ENCODE results near the gene VWA1.
A peak's percentile ranks its signal among the peaks of the same experiment; 100 is the strongest.
"Not testable (repeated sequence)": the region's sequence is repeated elsewhere in the genome, so short reads cannot be mapped to it uniquely, and the experiment has no call there.

The VWA1 gene

GRCh38 chr1:1435106-1435903 lies at the start of gene VWA1:
Gene VWA1 (plus strand): TSS chr1:1435690. CDS start chr1:1435749, 59 bp downstream.
- peak; percentile 17 to 89 for DNase-seq

GRCh38 chr1:1385931-1386330 lies 49.6 kb upstream of the VWA1 start:
- no peak for DNase-seq

- no peak for DNase-seq
Measured at GRCh38 chr1:1387098-1388077, 48.1 kb upstream of the VWA1 start.

GRCh38 chr1:1388078-1388472 lies 47.4 kb upstream of the VWA1 start:
- no peak for DNase-seq

GRCh38 chr1:1390675-1391074 lies 44.8 kb upstream of the VWA1 start:
- DNase-seq = no peak

- no peak for DNase-seq
Measured at GRCh38 chr1:1391225-1391624, 44.3 kb upstream of the VWA1 start.

- no peak for DNase-seq
Measured at GRCh38 chr1:1393014-1393413, 42.5 kb upstream of the VWA1 start.

GRCh38 chr1:1393428-1393827 lies 42.1 kb upstream of the VWA1 start:
- DNase-seq = no peak

- no peak for DNase-seq
Measured at GRCh38 chr1:1394116-1394515, 41.4 kb upstream of the VWA1 start.

GRCh38 chr1:1395166-1395565 lies 40.3 kb upstream of the VWA1 start:
- no peak for DNase-seq

- no peak for DNase-seq
Measured at GRCh38 chr1:1397839-1398523, 37.5 kb upstream of the VWA1 start.

- no peak for DNase-seq
Measured at GRCh38 chr1:1398677-1399186, 36.8 kb upstream of the VWA1 start.

GRCh38 chr1:1399187-1399871 lies 36.2 kb upstream of the VWA1 start, which contains the start of gene CCNL2:
Gene CCNL2 (minus strand): TSS chr1:1399335. CDS start chr1:1399306, 29 bp downstream.
- peak; percentile 98 to 100 for DNase-seq

GRCh38 chr1:1399872-1400575 lies 35.5 kb upstream of the VWA1 start:
- DNase-seq = no peak

- DNase-seq = no peak
Measured at GRCh38 chr1:1400576-1401456, 34.7 kb upstream of the VWA1 start.

- DNase-seq = no peak
Measured at GRCh38 chr1:1401457-1402010, 34.0 kb upstream of the VWA1 start.

- DNase-seq = peak in 1 of 2 experiments; percentile 59
Measured at GRCh38 chr1:1402072-1402900, 33.2 kb upstream of the VWA1 start.

- DNase-seq = not testable (repeated sequence)
Measured at GRCh38 chr1:1402901-1403392, 32.5 kb upstream of the VWA1 start.

GRCh38 chr1:1403653-1404052 lies 31.8 kb upstream of the VWA1 start:
- no peak for DNase-seq
